Spleen (tissue), 7 donors: Measurements from ENCODE around the gene KASH5.

Experiments used
- CTCF ChIP-seq, 11 experiments: fragments of 200-600 bp in 7 of 11; fragments of 450-650 bp in 4 of 11; sonication (generic) in 4 of 11; IDR thresholded peaks in 8 of 11; conservative IDR thresholded peaks in 3 of 11; 1 replicate in 7 of 11; 2 replicates in 4 of 11; pipeline versions ENCODE4 v1.4.0 to v1.8.0; 2016 to 2021; ENCODE audit warnings: antibody characterized with exemption in 11 of 11, inconsistent platforms in 4 of 11, mild to moderate bottlenecking in 1 of 11
- POLR2A ChIP-seq, 3 donors: fragments of 450-650 bp; IDR thresholded peaks; one replicate each; pipeline ENCODE4 v1.5.1; 2017; ENCODE audit warnings: antibody characterized with exemption in 3 of 3, mild to moderate bottlenecking in 1 of 3
- donor health status: DM: no; HTN: no; CAD: no; lungs with moderate emphysema.
- donor health status: DM: no; HTN: no; CAD: no.
- donor health status: DM: no; HTN: no; CAD: no.

- peak in 4 of 11 experiments; percentile 6 to 31 (median 27) for TF ChIP-seq CTCF (IDR thresholded peaks at IDR 0.05 in 8 of 11, conservative IDR thresholded peaks at IDR 0.05 in 3 of 11)
- TF ChIP-seq POLR2A (IDR thresholded peaks at IDR 0.05): no peak
These were observed 42.8 kb downstream of the KASH5 start for GRCh38 chr19:49430678-49431329.
